Ishikawa (cell line): Measurements from ENCODE around the gene ZNF385D.

Source experiments
- EP300 ChIP-seq: IDR thresholded peaks from 2 replicates; pipeline ENCODE4 v1.6.1; 2012; ENCODE audit warnings: borderline replicate concordance
- MAX ChIP-seq: IDR thresholded peaks from 2 replicates; pipeline ENCODE4 v1.6.1; 2012
- REST ChIP-seq: IDR thresholded peaks from 2 replicates; pipeline ENCODE4 v1.6.1; 2012; ENCODE audit warnings: low read depth, mild to moderate bottlenecking
- TAF1 ChIP-seq: IDR thresholded peaks from 2 replicates; pipeline ENCODE4 v1.6.1; 2012; ENCODE audit warnings: low read depth, mild to moderate bottlenecking
- TEAD4 ChIP-seq: IDR thresholded peaks from 2 replicates; pipeline ENCODE4 v1.6.1; 2012
- USF1 ChIP-seq: IDR thresholded peaks from 2 replicates; pipeline ENCODE4 v1.6.1; 2012

- TF ChIP-seq TEAD4 (no peak), EP300 (no peak), TAF1 (no peak), MAX (no peak), REST (no peak), USF1 (no peak)
These were observed 130.4 kb downstream of the ZNF385D start for GRCh38 chr3:21620511-21621155.
